Placental pericyte (primary cell): ENCODE data around the gene SDE2. TPM values are rescaled to one million over a fixed set of nuclear protein-coding genes. Genes with fewer than 3 reads are reported as not detected.

ENCODE experiments used
- small RNA-seq: library from RNA; depleted of rRNA; stranded (forward); fragments of <200 nt; gene quantifications from one replicate; pipeline ENCODE3, GENCODE V24; 2012; ENCODE audit warnings: low replicate concordance
- total RNA-seq: library from RNA; depleted of rRNA; stranded (reverse); fragments of >200 nt; gene quantifications from 2 replicates; pipeline ENCODE4 v1.2.3, GENCODE V29; 2012

SDE2 gene
- total RNA-seq = 33.3 and 36.8 TPM in 2 replicates

DNA sequence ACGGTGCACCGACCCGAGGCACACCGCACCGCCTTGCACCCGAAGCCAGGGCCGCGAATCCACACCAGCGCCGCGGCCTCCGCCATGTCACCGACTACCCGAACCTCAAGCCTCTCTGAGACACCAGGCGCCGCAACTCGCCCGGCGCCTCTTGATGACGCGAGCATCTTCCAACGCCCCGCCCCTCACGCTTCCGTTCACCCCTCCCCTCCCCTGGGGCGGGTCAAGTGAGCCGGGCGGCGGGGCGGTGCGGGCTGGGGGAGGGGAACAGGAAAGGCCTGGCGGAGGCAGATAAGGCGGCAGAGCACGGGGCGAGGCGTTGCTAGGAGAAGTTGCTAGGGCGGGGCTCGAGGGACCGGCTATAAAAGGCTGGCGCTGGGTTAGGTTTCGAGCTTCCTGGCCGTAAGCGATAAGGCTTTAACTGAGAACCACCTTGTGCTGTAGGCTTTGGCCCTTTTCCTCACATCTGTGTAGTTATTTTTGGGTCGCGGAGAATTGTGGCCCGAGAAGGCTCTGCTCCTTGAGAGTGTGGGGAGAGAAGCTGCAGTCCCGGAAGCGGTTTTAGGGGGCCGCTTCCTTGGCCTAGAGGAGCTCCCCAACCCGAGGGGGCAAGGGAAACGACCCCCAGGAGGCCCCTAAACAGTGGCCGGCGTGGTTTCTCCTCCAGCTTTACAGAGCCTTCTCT, at the start of gene SDE2:
TSS of gene SDE2 (minus strand) at position 117 of the 685 bp plus-strand sequence. CDS start at position 86, 31 bp downstream.

GRCh38 chr1:225941187-225941941, 57.8 kb downstream of the SDE2 start, which contains the start of gene LEFTY2:
Gene LEFTY2, minus strand, starts transcription at chr1:225941220. Its CDS starts 80 bp downstream, at chr1:225941140.

Small RNA genes lying within 50 kb of the gene (small RNA-seq; reads per million reads assigned to genes)
- gene AL117348.1 = not detected
- not detected for gene NDUFA3P3

Other genes starting within 250 kb of the SDE2 start
- 118 and 265 TPM in 2 replicates for gene SRP9, start 221.5 kb downstream of the SDE2 start, total RNA-seq
- gene EPHX1, start 189.2 kb downstream of the SDE2 start, total RNA-seq = 12.5 and 29.5 TPM in 2 replicates
- gene TMEM63A, start 117.0 kb downstream of the SDE2 start, total RNA-seq = 21.2 and 29.9 TPM in 2 replicates
- gene LEFTY1, start 110.2 kb downstream of the SDE2 start, total RNA-seq = not detected in 2 replicates
- gene PYCR2, start 75.1 kb downstream of the SDE2 start, total RNA-seq = 39.6 and 47.4 TPM in 2 replicates
- not detected in 2 replicates for gene LEFTY2, start 58.1 kb downstream of the SDE2 start, total RNA-seq
- 99.8 and 121 TPM in 2 replicates for gene H3-3A, start 63.4 kb upstream of the SDE2 start, total RNA-seq
- gene ACBD3, start 187.4 kb upstream of the SDE2 start, total RNA-seq = 74.6 and 99.2 TPM in 2 replicates
- 0.44 TPM in 1 of 2 replicates, not detected in the other for gene MIXL1, start 224.3 kb upstream of the SDE2 start, total RNA-seq